Type B pancreatic cell (in vitro differentiated cells): ENCODE measurements around the gene PKNOX2. TPM values are rescaled to one million over a fixed set of nuclear protein-coding genes. Genes with fewer than 3 reads are reported as not detected.

Experiments used
- DNase-seq: peaks from one replicate; pipeline ENCODE4 v3.0.0; 2021; ENCODE audit warnings: mixed read lengths; ENCODE audit not compliant: unreplicated experiment; ENCODE audit errors: extremely low spot score
- H3K27ac Mint-ChIP-seq: 2 replicates; pipeline ENCODE4 v1.8.0; 2021; ENCODE audit warnings: mild to moderate bottlenecking, mixed read lengths
- H3K27me3 Mint-ChIP-seq: 2 replicates; pipeline ENCODE4 v1.8.0; 2021; ENCODE audit warnings: mixed read lengths
- H3K36me3 Mint-ChIP-seq: 2 replicates; pipeline ENCODE4 v1.8.0; 2021; ENCODE audit warnings: mixed read lengths
- H3K4me1 Mint-ChIP-seq: one replicate; pipeline ENCODE4 v1.8.0; 2021; ENCODE audit warnings: mixed read lengths; ENCODE audit not compliant: unreplicated experiment
- H3K4me3 Mint-ChIP-seq: 2 replicates; pipeline ENCODE4 v1.8.0; 2021; ENCODE audit warnings: mild to moderate bottlenecking, mixed read lengths
- H3K9me3 Mint-ChIP-seq: 2 replicates; pipeline ENCODE4 v1.8.0; 2021; ENCODE audit warnings: mixed read lengths
- total RNA-seq: library from RNA; stranded (reverse); gene quantifications from 2 replicates; pipeline ENCODE4 v1.2.1, GENCODE V29; 2021; ENCODE audit warnings: low replicate concordance
- TF ChIP-seq, protein P1 (sequence below): fragments of 200-600 bp; sonication (generic); conservative IDR thresholded peaks from 2 replicates; pipeline ENCODE4 v1.5.0; 2021; ENCODE audit warnings: antibody characterized with exemption, mild to moderate bottlenecking

PKNOX2 gene
- total RNA-seq, 1 donor from 2014 or later: 15.3 TPM

DNA sequence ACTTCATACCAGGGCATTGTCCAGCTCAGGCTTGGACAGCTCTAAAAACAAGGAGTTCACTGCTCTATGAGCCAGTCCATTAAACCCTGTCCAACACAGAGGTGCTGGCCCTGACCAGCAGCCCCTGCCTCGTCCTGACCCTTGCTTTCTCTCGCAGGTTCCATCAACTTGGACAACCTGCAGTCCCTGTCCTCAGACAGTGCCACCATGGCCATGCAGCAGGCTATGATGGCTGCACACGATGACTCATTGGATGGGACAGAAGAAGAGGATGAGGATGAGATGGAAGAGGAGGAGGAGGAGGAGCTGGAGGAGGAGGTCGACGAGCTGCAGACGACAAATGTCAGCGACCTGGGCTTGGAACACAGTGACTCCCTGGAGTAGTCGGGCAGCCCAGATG, 266.5 kb downstream of the PKNOX2 start:
- Mint-ChIP-seq H3K9me3 (no peaks in the 10 kb centered on the region), H3K27me3 (peaks cover 8% of the 10 kb centered on the region), H3K36me3 (no peaks in the 10 kb centered on the region), H3K27ac (no peak overlapping the region), H3K4me1 (peaks cover 12% of the 10 kb centered on the region), H3K4me3 (no peak overlapping the region)
- DNase-seq: no peak
- TF ChIP-seq, protein P1, sequence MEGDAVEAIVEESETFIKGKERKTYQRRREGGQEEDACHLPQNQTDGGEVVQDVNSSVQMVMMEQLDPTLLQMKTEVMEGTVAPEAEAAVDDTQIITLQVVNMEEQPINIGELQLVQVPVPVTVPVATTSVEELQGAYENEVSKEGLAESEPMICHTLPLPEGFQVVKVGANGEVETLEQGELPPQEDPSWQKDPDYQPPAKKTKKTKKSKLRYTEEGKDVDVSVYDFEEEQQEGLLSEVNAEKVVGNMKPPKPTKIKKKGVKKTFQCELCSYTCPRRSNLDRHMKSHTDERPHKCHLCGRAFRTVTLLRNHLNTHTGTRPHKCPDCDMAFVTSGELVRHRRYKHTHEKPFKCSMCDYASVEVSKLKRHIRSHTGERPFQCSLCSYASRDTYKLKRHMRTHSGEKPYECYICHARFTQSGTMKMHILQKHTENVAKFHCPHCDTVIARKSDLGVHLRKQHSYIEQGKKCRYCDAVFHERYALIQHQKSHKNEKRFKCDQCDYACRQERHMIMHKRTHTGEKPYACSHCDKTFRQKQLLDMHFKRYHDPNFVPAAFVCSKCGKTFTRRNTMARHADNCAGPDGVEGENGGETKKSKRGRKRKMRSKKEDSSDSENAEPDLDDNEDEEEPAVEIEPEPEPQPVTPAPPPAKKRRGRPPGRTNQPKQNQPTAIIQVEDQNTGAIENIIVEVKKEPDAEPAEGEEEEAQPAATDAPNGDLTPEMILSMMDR: no peak

DNA sequence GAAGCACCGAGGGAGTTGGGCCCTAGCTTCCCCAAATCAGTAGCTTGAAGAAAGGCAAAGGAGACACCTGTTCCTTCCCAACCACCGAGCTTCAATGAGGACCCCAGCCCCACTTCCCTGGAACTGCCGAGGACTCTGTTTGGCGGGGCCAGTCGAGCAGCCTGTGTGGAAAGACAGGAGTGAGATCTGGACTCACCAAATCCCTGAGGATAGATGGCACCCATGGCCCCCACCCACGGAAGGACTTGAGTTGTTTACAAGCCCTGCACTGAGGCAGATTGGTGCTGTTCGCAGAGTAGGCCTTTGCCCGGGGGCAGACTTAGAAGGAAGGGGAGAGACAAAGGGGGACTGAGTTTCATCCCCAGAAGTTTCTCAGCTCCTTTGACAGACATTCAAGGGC, 266.9 kb downstream of the PKNOX2 start:
- H3K36me3 Mint-ChIP-seq: no peaks in the 10 kb centered on the region
- no peak for DNase-seq
- no peak overlapping the region for H3K4me3 Mint-ChIP-seq
- H3K4me1 Mint-ChIP-seq: peaks cover 12% of the 10 kb centered on the region
- H3K27ac Mint-ChIP-seq: no peak overlapping the region
- no peaks in the 10 kb centered on the region for H3K9me3 Mint-ChIP-seq
- peaks cover 8% of the 10 kb centered on the region for H3K27me3 Mint-ChIP-seq
- TF ChIP-seq, protein P1: no peak

DNA sequence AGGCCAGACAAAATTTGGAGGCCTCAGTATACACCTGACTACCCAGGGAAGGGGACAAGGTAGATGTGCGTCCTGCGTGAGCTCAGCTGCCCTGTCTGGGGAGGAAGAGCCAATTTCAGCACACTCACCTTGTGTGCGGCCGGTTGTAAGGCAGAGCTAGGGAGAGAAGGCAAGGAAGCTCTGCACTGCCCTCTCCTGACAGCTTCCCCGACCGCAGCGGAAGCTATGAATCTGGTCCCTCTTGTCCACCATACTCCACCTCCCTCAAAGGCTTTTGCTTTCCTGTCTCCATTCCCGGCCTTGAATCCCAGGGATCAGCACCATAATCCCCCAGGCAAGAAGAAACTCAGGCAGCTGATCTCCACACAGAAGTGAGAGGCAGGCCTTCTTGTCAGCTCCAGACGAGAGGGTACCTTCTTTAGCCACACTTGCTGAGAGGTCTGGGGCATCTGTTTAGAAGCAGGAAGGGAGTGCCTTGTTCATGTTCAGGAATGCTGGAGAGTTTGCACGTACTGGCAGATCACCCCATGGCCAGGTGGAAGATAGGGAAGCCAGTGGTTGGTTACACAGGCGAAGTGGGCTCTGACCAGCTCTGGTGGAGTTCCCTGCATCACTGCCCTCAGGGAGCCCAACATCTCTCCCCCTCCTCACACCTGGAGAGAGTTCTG, 269.0 kb downstream of the PKNOX2 start:
- no peak for DNase-seq
- TF ChIP-seq, protein P1: peak; percentile 73
- Mint-ChIP-seq H3K4me1 (peaks cover 12% of the 10 kb centered on the region), H3K9me3 (no peaks in the 10 kb centered on the region), H3K4me3 (no peak overlapping the region), H3K36me3 (no peaks in the 10 kb centered on the region), H3K27me3 (peaks cover 16% of the 10 kb centered on the region), H3K27ac (peak overlapping the region; percentile 17)

DNA sequence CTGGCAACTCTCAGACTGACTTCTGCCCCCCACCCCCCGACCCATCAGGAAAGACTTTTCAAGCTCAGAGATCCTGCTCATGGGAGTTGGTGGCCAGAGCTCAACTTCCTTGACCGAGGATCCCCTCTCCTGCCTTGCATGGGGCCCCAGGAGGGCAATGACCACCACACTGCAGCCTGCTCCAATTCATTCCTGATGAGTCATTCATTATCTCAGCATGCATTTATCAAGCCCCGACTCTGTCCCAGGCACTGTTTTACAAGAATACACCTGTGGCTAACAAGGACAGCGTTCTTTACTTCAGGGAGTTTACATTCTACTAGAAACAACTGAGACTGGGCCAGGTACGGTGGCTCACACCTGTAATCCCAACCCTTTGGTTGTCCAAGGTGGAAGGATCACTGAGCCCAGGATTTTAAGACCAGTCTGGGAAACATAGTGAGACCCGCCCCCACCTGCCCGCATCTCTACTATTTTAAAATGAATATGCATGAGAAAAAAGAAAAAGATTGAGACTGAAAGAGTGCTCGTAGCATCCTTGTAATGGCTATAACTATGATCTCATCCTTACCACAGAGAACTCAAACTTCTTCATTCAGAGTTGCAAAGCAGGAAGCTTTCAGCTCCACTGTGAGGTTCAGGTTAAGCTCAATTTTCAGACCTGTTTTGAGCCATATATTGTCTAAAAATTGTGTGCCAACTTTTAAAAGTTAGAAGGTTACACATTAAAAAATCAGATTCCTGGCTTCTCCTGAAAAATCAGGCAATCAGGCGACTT, 271.1 kb downstream of the PKNOX2 start:
- Mint-ChIP-seq H3K4me1 (peaks cover 12% of the 10 kb centered on the region), H3K27ac (no peak overlapping the region), H3K27me3 (peaks cover 25% of the 10 kb centered on the region), H3K4me3 (no peak overlapping the region), H3K9me3 (no peaks in the 10 kb centered on the region), H3K36me3 (no peaks in the 10 kb centered on the region)
- no peak for DNase-seq
- TF ChIP-seq, protein P1: no peak

DNA sequence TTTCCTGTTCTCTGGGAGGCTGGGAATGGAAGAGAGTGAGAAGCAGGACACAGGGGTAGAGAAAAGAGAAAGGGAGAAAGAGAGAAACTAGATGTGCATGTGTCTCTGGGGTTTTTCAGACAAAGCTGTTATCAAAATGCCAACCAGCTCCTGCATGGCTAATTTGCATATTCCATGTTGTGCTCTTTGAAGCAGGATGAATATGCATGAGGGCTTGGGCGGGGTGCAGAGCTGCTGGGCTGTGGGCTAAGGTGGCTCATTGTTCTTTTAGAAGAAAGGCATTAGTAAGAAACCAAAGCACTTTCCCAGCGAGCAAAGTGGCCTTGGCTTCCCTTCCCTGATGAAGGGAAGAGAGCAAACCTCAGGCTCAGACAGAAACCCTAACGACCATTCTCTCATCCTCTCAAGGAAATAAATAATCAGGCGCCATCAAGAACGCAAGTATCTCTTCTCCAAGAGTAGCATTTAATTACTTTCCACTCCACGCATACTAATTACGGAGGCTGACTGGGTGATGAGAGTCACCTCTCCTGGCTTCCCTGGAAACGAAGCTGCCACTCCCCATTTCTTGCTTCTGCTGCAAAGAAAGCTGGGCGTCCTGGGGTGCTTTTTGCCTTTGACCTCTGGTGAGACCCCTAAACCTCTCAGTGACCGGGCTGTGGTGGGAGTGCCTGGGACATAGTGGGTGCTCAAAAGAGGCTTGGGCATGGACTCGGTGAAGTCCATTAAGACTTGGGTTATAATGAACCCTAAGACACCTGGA, 277.3 kb downstream of the PKNOX2 start:
- Mint-ChIP-seq H3K27me3 (peaks cover 31% of the 10 kb centered on the region), H3K4me1 (peaks cover 15% of the 10 kb centered on the region), H3K4me3 (no peak overlapping the region), H3K27ac (no peak overlapping the region), H3K36me3 (no peaks in the 10 kb centered on the region), H3K9me3 (no peaks in the 10 kb centered on the region)
- no peak for DNase-seq
- TF ChIP-seq, protein P1: no peak
